Measurements from ENCODE around the gene WFIKKN1.

DNA sequence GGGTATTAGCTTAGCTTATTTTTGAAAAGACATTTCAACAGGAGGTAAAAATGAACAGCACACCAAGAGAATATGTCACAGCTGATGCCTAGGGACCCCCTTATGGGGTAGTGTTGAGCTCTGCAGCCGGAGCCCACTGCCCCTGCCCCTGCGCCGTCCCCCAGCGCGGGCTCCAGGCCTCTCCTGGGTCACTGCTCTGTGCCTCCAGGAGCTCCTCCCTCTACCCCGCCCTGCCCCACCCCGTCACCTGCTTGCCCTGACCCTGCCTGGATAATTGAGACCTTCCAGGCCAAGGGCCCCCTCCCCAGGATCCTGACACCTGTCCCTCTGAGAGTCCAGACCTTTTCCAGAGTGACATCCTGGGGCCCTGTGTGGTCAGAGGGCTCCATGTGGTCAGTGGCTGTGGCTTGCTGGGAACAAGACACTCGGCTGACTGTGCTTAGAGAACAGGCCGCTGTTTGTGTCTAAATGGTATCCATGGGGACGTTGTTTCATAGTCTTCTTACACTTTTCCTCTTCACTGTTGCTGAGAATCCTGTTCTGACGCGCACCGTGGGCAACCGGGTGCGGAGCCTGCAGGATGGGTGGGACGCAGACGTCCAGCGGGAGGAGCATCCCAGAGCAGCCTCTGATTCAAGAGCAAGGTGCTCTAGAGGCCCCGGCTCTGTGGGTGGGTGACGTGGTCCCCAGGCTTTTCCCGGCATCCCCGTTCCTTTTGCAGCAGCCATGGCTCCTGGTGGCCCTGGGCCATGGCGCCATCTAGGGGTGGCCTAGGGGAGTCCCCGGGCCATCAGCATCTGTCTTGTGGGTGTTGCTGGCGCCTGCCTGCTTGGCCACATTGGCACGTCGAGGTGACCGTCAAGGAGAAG is 20.0 kb upstream of the WFIKKN1 start:
- TF ChIP-seq POLR2A (IDR thresholded peaks at IDR 0.05; ENCODE audit: low read length) = no peak
- no peak for TF ChIP-seq GATA1 (IDR thresholded peaks at IDR 0.05; ENCODE audit: low read depth, low read length)
